IPS DF 4.7 (cell line): ENCODE measurements around the gene GGTLC1.

Source experiments
- DNase-seq: peaks from one replicate; pipeline ENCODE4 v3.0.0-alpha.2; 2013; ENCODE audit warnings: low spot score; ENCODE audit errors: extremely low read depth

GGTLC1 gene

GRCh38 chr20:23966298-23966697 is 22.3 kb downstream of the GGTLC1 start:
- no peak for DNase-seq

DNA sequence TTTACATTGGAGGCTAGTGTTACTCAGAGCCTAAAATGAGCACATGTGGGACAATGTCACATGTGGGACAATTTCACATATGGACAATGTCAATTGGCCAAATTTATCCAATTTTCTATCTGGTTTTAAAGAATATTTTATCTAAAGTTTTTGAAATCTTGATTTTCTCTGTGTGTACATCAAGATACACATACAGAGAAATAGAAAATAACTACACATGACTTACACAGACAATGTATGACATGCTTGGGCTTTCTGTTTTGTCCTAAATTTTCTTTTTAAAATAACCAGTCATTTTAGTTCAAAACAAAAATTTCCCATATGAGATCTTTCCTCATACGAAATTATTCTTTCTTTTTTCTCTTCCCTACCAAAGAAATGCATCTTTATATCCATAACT is 24.6 kb downstream of the GGTLC1 start:
- no peak for DNase-seq

- DNase-seq = no peak
Measured at GRCh38 chr20:23962272-23962671, 26.3 kb downstream of the GGTLC1 start.

DNA sequence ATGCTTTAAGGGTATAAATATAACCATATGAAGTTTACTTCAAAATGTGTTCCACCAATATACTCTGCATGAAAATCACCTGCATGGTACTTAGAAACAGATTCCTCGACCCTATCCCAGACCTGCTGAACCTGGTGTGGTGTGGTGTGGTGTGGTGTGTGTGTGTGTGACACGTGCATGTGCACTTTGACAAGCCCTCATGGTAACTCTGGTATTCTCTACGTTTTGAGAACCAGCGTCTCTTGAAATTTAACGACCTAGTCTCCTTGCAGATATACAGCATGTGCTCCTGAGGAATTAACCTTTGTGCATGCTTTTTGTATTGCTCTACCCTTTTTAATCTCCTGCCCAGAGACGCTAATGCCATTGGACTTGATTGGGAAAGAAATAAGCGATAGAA is 29.5 kb downstream of the GGTLC1 start:
- DNase-seq = no peak

GRCh38 chr20:23955896-23956295 is 32.7 kb downstream of the GGTLC1 start:
- no peak for DNase-seq

DNA sequence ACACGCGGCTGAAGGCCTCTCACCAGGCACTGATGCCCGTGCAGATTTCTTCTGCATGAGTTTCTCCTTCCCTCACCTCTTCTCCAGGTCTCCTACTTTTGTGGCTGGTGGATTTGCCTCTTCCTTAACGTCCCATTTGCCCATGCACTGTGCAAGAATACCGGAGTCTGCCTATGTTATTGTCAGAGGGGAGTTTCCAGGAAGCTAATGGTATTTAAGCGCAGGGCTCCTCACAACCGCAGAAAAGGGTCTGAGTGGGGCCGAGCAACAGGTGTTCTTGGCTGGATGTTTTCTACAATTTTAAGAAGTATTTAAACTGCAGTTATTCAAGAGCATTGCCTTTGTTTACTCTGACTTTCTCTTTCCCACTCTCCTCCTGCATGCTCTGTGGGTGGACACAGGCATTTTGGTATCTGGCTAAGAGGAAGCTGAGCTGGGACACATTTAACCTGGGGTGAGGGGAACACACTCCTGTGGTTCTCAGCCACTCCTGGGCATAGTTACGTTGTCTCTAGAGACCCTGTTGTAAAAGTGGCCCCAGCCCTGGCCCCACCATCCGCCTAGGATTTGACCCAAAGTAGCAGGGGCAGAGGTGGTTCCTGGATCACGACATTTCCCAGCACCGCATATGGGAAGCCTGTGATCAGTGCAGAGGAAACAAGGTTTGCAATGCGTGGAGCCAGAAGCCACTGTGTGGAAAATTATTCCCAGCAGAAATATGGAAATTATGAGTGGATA is 34.4 kb downstream of the GGTLC1 start:
- DNase-seq = no peak

- no peak for DNase-seq
Measured at GRCh38 chr20:23946206-23946605, 42.4 kb downstream of the GGTLC1 start.

GRCh38 chr20:23943304-23943703 is 45.3 kb downstream of the GGTLC1 start:
- no peak for DNase-seq

- DNase-seq = no peak
Measured at GRCh38 chr20:23939641-23940040, 48.9 kb downstream of the GGTLC1 start.

- DNase-seq = no peak
Measured at GRCh38 chr20:23939063-23939462, 49.5 kb downstream of the GGTLC1 start.

- DNase-seq = no peak
Measured at GRCh38 chr20:23938118-23938438, 50.5 kb downstream of the GGTLC1 start.

GRCh38 chr20:23937303-23938117 is 51.1 kb downstream of the GGTLC1 start:
- DNase-seq = peak; percentile 30
